Measurements from ENCODE around the gene FAM13A. TPM values are rescaled to one million over a fixed set of nuclear protein-coding genes. Genes with fewer than 3 reads are reported as not detected.

The FAM13A gene
- total RNA-seq, 4 donors from 2014 or later: 5.2 to 19.1 (median 8.2) TPM

- peak overlapping the region in 2 of 4 donors; percentile 24 to 44 for H3K27ac ChIP-seq
These were observed 322.5 kb downstream of the FAM13A start for GRCh38 chr4:88734403-88734949.

DNA sequence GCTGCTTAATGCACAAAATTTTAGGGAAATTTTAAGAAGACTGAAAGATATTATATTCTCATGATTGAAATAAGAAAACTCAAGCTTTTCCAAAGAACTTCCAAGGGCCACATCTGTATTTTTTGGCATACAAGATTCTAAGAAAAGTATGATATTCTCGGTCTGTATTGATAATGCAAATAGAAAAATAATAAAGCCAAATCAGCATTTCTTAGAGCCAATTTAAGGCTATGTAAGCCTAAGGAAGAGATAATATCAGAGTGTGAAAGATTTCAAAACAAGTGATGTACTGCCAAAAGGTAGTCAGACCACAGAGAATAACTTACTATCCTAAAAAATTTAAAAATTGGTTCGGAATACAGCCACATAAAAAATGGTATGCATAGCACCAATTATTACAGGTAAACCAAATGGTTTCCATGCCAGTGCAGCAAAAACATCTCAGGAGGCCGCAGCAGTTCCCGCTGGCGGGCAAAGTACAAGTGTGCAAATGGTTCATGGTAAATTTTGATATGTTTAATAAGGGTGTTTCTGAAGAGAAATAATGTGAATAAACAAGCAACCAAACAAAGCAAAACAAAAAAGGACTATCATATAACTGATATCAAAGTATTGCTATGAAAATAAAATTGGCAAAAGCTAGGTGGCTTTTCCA lies 324.1 kb downstream of the FAM13A start:
- DNase-seq: no peak
- intact Hi-C loops (cut with DNase I): no loop called here
- Histone ChIP-seq H3K36me3 (peaks cover 2 to 52% (median 11%) of the 10 kb centered on the region in 3 donors), H3K27me3 (no peaks in the 10 kb centered on the region), H3K9me3 (no peaks in the 10 kb centered on the region), H3K27ac (no peak overlapping the region), H3K4me1 (peaks cover 0 to 27% (median 0%) of the 10 kb centered on the region in 3 donors), H3K4me3 (no peak overlapping the region)
- TF ChIP-seq POLR2A (IDR thresholded peaks at IDR 0.05): no peak
- TF ChIP-seq, protein P1, sequence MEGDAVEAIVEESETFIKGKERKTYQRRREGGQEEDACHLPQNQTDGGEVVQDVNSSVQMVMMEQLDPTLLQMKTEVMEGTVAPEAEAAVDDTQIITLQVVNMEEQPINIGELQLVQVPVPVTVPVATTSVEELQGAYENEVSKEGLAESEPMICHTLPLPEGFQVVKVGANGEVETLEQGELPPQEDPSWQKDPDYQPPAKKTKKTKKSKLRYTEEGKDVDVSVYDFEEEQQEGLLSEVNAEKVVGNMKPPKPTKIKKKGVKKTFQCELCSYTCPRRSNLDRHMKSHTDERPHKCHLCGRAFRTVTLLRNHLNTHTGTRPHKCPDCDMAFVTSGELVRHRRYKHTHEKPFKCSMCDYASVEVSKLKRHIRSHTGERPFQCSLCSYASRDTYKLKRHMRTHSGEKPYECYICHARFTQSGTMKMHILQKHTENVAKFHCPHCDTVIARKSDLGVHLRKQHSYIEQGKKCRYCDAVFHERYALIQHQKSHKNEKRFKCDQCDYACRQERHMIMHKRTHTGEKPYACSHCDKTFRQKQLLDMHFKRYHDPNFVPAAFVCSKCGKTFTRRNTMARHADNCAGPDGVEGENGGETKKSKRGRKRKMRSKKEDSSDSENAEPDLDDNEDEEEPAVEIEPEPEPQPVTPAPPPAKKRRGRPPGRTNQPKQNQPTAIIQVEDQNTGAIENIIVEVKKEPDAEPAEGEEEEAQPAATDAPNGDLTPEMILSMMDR (IDR thresholded peaks at IDR 0.05): no peak
- WGBS, 2 donors: 91 to 94% methylated on average over 5 of the region's 5 CpGs

More at GRCh38 chr4:88734403-88734949, 322.5 kb downstream of the FAM13A start:
- H3K9me3 ChIP-seq: no peaks in the 10 kb centered on the region
- DNase-seq: no peak
- WGBS, 2 donors: 60 to 88% methylated on average over 3 of the region's 3 CpGs
- peaks cover 0 to 51% (median 8%) of the 10 kb centered on the region in 3 donors for H3K36me3 ChIP-seq
- H3K27me3 ChIP-seq: no peaks in the 10 kb centered on the region
- no peak overlapping the region for H3K4me3 ChIP-seq
- H3K4me1 ChIP-seq: peaks cover 0 to 31% (median 3%) of the 10 kb centered on the region in 3 donors
- intact Hi-C loops (cut with DNase I): no loop called here
- TF ChIP-seq, protein P1 (IDR thresholded peaks at IDR 0.05): no peak

GRCh38 chr4:88731381-88731780 lies 325.6 kb downstream of the FAM13A start:
- H3K9me3 ChIP-seq: no peaks in the 10 kb centered on the region
- TF ChIP-seq, protein P1 (IDR thresholded peaks at IDR 0.05): no peak
- TF ChIP-seq POLR2A (IDR thresholded peaks at IDR 0.05): no peak
- no peak overlapping the region for H3K27ac ChIP-seq
- H3K4me1 ChIP-seq: peaks cover 0 to 13% (median 0%) of the 10 kb centered on the region in 3 donors
- no peaks in the 10 kb centered on the region for H3K27me3 ChIP-seq
- H3K36me3 ChIP-seq: peaks cover 7 to 60% (median 21%) of the 10 kb centered on the region in 3 donors
- no peak overlapping the region for H3K4me3 ChIP-seq
- no peak for DNase-seq
- intact Hi-C loops (cut with DNase I): no loop called here
- 71 to 94% methylated on average over 4 of the region's 4 CpGs for WGBS, 2 donors

DNA sequence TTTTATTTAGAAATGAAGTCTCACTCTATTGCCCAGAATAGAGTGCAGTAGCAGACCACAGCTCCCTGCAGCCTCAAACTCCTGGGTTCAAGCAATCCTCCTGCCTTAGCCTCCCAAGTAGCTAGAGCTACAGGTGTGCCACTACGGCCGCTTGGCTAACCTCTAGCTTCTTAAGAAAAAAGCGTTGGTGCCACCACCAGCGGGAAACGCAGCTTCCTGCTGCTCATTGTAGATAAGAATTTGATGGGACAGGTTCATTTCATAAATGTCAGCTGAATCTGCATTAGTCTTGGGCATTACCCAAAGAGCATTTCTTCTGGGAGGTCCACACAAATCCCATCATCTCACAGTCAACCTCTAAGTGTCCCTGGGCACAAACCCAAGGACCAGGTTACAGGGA lies 326.2 kb downstream of the FAM13A start:
- Histone ChIP-seq H3K4me1 (peaks cover 0 to 8% (median 0%) of the 10 kb centered on the region in 3 donors), H3K27ac (no peak overlapping the region), H3K9me3 (no peaks in the 10 kb centered on the region), H3K4me3 (no peak overlapping the region), H3K27me3 (no peaks in the 10 kb centered on the region), H3K36me3 (peaks cover 7 to 62% (median 21%) of the 10 kb centered on the region in 3 donors)
- no peak for TF ChIP-seq POLR2A (IDR thresholded peaks at IDR 0.05)
- TF ChIP-seq, protein P1 (IDR thresholded peaks at IDR 0.05): no peak
- no peak for DNase-seq
- intact Hi-C loops (cut with DNase I): no loop called here
- WGBS, 2 donors: 81 to 94% methylated on average over 4 to 5 of the region's 5 CpGs

DNA sequence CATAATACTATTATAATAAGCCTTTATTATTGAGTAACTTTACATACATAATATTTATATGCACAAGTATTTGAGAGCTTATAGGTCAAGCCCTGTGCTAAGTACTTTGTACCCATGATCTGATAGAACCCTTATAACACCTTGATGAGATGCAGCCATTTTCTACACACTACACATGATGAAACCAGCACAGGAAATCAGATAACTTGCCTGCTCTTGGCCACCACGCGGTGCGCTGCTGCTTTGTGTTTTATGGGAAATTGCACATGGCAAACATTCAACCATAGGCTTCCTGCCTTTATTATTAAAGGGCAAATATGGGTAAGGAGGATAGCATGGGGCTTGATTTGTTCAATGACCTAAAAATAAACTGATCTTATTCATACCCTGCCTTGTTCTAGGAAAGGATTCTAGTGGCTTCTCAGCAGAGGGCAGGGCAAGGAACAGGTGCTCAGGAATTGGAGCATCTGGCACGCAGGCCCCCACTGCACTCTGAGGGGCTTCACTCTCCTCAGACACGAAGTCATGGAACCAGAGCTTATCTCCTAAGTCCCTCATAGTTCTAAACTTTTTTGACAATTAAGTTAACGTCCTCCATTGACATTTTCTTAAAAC lies 327.7 kb downstream of the FAM13A start:
- H3K9me3 ChIP-seq: no peaks in the 10 kb centered on the region
- peaks cover 7 to 73% (median 21%) of the 10 kb centered on the region in 3 donors for H3K36me3 ChIP-seq
- WGBS, 2 donors: 69 to 75% methylated on average over 6 of the region's 6 CpGs
- intact Hi-C loops (cut with DNase I): no loop called here
- no peak for DNase-seq
- no peaks in the 10 kb centered on the region for H3K27me3 ChIP-seq
- no peak overlapping the region for H3K4me3 ChIP-seq
- no peak overlapping the region for H3K27ac ChIP-seq
- peaks cover 0 to 7% (median 0%) of the 10 kb centered on the region in 3 donors for H3K4me1 ChIP-seq
- no peak for TF ChIP-seq POLR2A (IDR thresholded peaks at IDR 0.05)
- TF ChIP-seq, protein P1 (IDR thresholded peaks at IDR 0.05): no peak

Measured in esophagus squamous epithelium (tissue), 5 donors.